OCI-LY3 (cell line): Measurements from ENCODE around the gene LIPT2.

Experiments
- H2AFZ ChIP-seq: fragments of 200-600, 300-600 bp; shearing (Covaris generic); 2 replicates; pipeline ENCODE4 v1.6.0; 2014; ENCODE audit warnings: antibody characterized with exemption, low read depth, low read length
- H3K27ac ChIP-seq: fragments of 200-600, 300-600 bp; sonication (generic); 2 replicates; pipeline ENCODE4 v1.5.1; 2014; ENCODE audit warnings: mild to moderate bottlenecking, low read length, moderate library complexity, mixed read lengths
- H3K27me3 ChIP-seq: fragments of 200-600, 300-600 bp; sonication (generic); 2 replicates; pipeline ENCODE4 v1.6.1; 2014; ENCODE audit warnings: low read depth, low read length, mixed read lengths
- H3K36me3 ChIP-seq: fragments of 200-600, 300-600 bp; sonication (generic); replicated peaks from 2 replicates; pipeline ENCODE3; 2014; ENCODE audit warnings: low read depth, low read length, mixed read lengths
- H3K4me1 ChIP-seq: fragments of 300-600, 200-600 bp; sonication (generic); 2 replicates; pipeline ENCODE4 v1.6.1; 2014; ENCODE audit warnings: low read length, mixed read lengths
- H3K4me2 ChIP-seq: fragments of 200-600, 300-600 bp; sonication (generic); 2 replicates; pipeline ENCODE4 v1.6.1; 2014; ENCODE audit warnings: low read length, mixed read lengths
- H3K4me3 ChIP-seq: fragments of 300-600, 200-600 bp; sonication (generic); 2 replicates; pipeline ENCODE4 v1.5.1; 2014; ENCODE audit warnings: antibody characterized with exemption, mild to moderate bottlenecking, low read length, moderate library complexity
- H3K79me2 ChIP-seq: fragments of 300-600, 200-600 bp; shearing (Covaris generic); 2 replicates; pipeline ENCODE4 v1.6.1; 2014; ENCODE audit warnings: mild to moderate bottlenecking, low read length, mixed read lengths
- H3K9ac ChIP-seq: fragments of 300-600, 200-600 bp; shearing (Covaris generic); 2 replicates; pipeline ENCODE4 v1.6.0; 2014; ENCODE audit warnings: mild to moderate bottlenecking, low read length, moderate library complexity
- H3K9me3 ChIP-seq: fragments of 200-600, 300-600 bp; shearing (Covaris generic); 2 replicates; pipeline ENCODE4 v1.6.1; 2014; ENCODE audit warnings: low read length, mixed read lengths; ENCODE audit not compliant: insufficient read depth
- H4K20me1 ChIP-seq: fragments of 200-600, 300-600 bp; sonication (generic); 2 replicates; pipeline ENCODE4 v1.6.1; 2016; ENCODE audit warnings: low read length, mixed read lengths; ENCODE audit not compliant: insufficient read depth
- CTCF ChIP-seq: fragments of 200-600, 300-600 bp; sonication (generic); IDR thresholded peaks from 2 replicates; pipeline ENCODE4 v1.5.1; 2014; ENCODE audit warnings: antibody characterized with exemption, low read length, low read depth
- EZH2phosphoT487 ChIP-seq: fragments of 200-600 bp; shearing (Covaris generic); IDR thresholded peaks from 2 replicates; pipeline ENCODE4 v1.6.1; 2018; ENCODE audit warnings: antibody characterized with exemption, mixed run types, low read depth

The LIPT2 gene

DNA sequence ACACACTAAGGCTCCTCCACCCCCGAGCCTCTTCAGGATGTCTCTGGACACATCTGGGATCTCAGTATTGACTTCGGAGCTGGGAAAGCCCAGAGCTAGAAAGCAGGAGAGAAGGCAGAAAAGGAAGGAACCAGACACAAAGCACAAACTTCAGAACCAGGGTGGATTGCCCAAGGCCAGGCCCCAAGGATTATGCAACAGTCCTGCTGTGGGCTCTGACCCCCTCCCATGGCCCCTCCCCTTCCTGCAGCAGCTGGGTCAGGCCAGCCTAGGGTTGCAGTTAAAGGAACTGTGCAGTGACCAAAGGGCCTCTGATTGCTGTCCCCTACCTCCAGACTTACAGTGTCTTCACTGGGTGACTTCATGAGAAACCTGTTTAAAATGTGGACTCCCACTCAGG, 31.5 kb downstream of the LIPT2 start:
- Histone ChIP-seq H4K20me1 (no peaks in the 10 kb centered on the region), H3K79me2 (no peaks in the 10 kb centered on the region), H3K9me3 (no peaks in the 10 kb centered on the region), H2AFZ (no peak overlapping the region), H3K4me1 (no peaks in the 10 kb centered on the region), H3K4me3 (no peak overlapping the region), H3K27ac (no peak overlapping the region), H3K36me3 (no peaks in the 10 kb centered on the region), H3K9ac (no peak overlapping the region), H3K27me3 (no peaks in the 10 kb centered on the region), H3K4me2 (no peak overlapping the region)
- TF ChIP-seq CTCF (no peak), EZH2phosphoT487 (no peak)

DNA sequence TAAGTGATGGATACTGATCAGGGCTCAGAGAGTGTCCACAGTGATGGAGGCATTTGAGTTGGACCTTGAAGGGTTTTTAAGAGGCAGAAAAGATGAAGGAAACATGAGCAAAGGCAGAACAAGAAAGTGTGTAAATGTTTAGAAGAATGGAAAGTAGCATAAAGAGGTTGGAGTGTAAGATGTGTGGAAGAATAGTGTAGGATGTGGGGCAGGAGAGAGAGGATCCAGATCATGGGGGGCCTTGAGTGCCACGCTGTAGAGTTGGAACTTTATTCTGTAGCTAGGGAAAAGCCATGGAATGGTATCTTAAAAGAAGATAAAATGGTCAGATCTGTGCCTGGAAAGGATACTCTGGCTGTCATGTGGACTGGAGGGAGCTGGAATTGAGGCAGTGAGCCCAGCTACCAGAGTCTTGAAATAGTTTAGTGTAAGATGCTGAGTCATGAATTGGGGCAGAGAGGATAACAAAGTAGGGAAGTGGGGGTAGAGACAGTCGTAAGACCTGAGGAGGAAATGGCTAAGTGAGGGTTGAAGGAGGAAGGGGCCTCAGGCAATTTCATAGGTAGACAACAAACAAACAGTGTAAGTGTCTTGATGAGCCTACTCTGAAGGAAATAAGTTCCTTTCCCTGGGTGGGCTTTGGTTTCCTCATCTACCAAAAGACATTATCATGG, 32.9 kb downstream of the LIPT2 start:
- Histone ChIP-seq H3K27me3 (no peaks in the 10 kb centered on the region), H3K9ac (no peak overlapping the region), H3K4me3 (no peak overlapping the region), H2AFZ (no peak overlapping the region), H3K4me2 (no peak overlapping the region), H4K20me1 (no peaks in the 10 kb centered on the region), H3K36me3 (no peaks in the 10 kb centered on the region), H3K4me1 (no peaks in the 10 kb centered on the region), H3K79me2 (no peaks in the 10 kb centered on the region), H3K27ac (no peak overlapping the region), H3K9me3 (no peaks in the 10 kb centered on the region)
- no peak for TF ChIP-seq EZH2phosphoT487
- TF ChIP-seq CTCF, result no peak

- no peaks in the 10 kb centered on the region for H3K4me1 ChIP-seq
- TF ChIP-seq CTCF (no peak), EZH2phosphoT487 (no peak)
- no peak overlapping the region for H3K4me2 ChIP-seq
- H3K9ac ChIP-seq, result no peak overlapping the region
- H3K9me3 ChIP-seq, result no peaks in the 10 kb centered on the region
- H3K27me3 ChIP-seq, result no peaks in the 10 kb centered on the region
- no peak overlapping the region for H2AFZ ChIP-seq
- no peaks in the 10 kb centered on the region for H3K79me2 ChIP-seq
- H3K36me3 ChIP-seq, result no peaks in the 10 kb centered on the region
- no peaks in the 10 kb centered on the region for H4K20me1 ChIP-seq
- no peak overlapping the region for H3K4me3 ChIP-seq
- no peak overlapping the region for H3K27ac ChIP-seq
Observed at GRCh38 chr11:74460065-74460464, 33.5 kb downstream of the LIPT2 start.

DNA sequence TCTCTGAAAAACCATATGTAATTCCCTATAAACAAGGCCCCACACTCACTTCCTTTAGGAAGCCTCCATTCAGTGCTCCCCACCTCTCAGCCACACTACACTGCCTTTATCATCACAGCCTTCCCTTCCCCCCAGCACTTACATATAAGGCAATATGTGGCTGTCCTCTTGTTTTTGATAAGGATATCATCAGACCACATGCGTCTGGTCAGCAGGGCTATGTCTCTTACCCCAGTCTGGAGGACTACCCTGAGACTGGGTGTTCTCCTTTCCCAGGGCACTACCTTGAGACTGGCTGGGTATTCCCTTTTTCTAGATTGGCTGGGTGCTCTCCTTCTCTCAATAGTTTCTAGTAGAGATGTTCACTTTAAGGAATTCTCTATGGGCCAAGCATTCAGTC, 33.9 kb downstream of the LIPT2 start:
- H3K36me3 ChIP-seq, result no peaks in the 10 kb centered on the region
- no peak overlapping the region for H3K4me2 ChIP-seq
- TF ChIP-seq EZH2phosphoT487 (no peak), CTCF (no peak)
- no peak overlapping the region for H2AFZ ChIP-seq
- H3K27ac ChIP-seq, result no peak overlapping the region
- no peaks in the 10 kb centered on the region for H3K79me2 ChIP-seq
- no peaks in the 10 kb centered on the region for H4K20me1 ChIP-seq
- H3K4me1 ChIP-seq, result no peaks in the 10 kb centered on the region
- H3K27me3 ChIP-seq, result no peaks in the 10 kb centered on the region
- no peak overlapping the region for H3K4me3 ChIP-seq
- no peak overlapping the region for H3K9ac ChIP-seq
- no peaks in the 10 kb centered on the region for H3K9me3 ChIP-seq
